HFFc6 (cell line): Measurements from ENCODE around the gene RNF213. TPM values are rescaled to one million over a fixed set of nuclear protein-coding genes. Genes with fewer than 3 reads are reported as not detected.

Experiments used
- DNase-seq: peaks from one replicate; pipeline ENCODE4 v3.0.0-alpha.2; 2018
- H3K27ac Mint-ChIP-seq: 2 replicates; pipeline ENCODE4 v1.8.0; 2020; ENCODE audit warnings: mild to moderate bottlenecking, mixed read lengths
- H3K27me3 Mint-ChIP-seq: 2 replicates; pipeline ENCODE4 v1.8.0; 2021; ENCODE audit warnings: mild to moderate bottlenecking, moderate library complexity, mixed read lengths; ENCODE audit not compliant: insufficient read depth
- H3K36me3 Mint-ChIP-seq: 2 replicates; pipeline ENCODE4 v1.8.0; 2021; ENCODE audit warnings: low read depth, mixed read lengths
- H3K4me1 Mint-ChIP-seq: 2 replicates; pipeline ENCODE4 v1.8.0; 2020; ENCODE audit warnings: low read depth, mixed read lengths
- H3K4me3 Mint-ChIP-seq: 2 replicates; pipeline ENCODE4 v1.8.0; 2020; ENCODE audit warnings: mild to moderate bottlenecking, moderate library complexity, mixed read lengths
- H3K9me3 Mint-ChIP-seq: 2 replicates; pipeline ENCODE4 v1.8.0; 2020; ENCODE audit warnings: mild to moderate bottlenecking, mixed read lengths
- total RNA-seq, 6 experiments: library from RNA; stranded (reverse); fragmentation: NEBNext Ultra II Directional; extraction: Animal tissue kit (Norgen Biotek cat#: 25700); gene quantifications; 2 replicates in 1 of 6; 3 replicates in 5 of 6; pipeline ENCODE4 v1.2.3, GENCODE V29; 2021
- TF ChIP-seq, protein P1 (sequence below): fragments of 200-600 bp; sonication (generic); IDR thresholded peaks from 2 replicates; pipeline ENCODE4 v1.5.0; 2021; ENCODE audit warnings: antibody characterized with exemption, mild to moderate bottlenecking

The RNF213 gene
- total RNA-seq, 6 experiments from 2014 or later: 42.0 to 51.6 (median 48.3) TPM

DNA sequence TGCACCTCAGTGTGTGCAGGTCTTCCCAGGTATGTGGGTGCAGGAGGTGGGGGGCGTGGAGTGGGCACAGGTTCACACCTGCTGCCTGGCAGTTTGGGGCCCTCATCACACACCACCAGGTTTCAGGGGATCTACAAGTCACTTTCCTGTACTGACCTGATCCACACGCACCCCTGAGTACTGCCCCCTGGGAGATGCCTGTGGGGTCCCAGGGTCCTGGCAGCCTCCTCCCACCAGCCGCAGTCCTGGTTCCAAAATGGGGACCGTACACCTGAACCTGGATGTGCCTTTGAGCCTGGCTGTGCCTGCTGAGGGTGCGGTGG is 25.9 kb downstream of the RNF213 start:
- TF ChIP-seq, protein P1, sequence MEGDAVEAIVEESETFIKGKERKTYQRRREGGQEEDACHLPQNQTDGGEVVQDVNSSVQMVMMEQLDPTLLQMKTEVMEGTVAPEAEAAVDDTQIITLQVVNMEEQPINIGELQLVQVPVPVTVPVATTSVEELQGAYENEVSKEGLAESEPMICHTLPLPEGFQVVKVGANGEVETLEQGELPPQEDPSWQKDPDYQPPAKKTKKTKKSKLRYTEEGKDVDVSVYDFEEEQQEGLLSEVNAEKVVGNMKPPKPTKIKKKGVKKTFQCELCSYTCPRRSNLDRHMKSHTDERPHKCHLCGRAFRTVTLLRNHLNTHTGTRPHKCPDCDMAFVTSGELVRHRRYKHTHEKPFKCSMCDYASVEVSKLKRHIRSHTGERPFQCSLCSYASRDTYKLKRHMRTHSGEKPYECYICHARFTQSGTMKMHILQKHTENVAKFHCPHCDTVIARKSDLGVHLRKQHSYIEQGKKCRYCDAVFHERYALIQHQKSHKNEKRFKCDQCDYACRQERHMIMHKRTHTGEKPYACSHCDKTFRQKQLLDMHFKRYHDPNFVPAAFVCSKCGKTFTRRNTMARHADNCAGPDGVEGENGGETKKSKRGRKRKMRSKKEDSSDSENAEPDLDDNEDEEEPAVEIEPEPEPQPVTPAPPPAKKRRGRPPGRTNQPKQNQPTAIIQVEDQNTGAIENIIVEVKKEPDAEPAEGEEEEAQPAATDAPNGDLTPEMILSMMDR: no peak
- no peaks in the 10 kb centered on the region for H3K9me3 Mint-ChIP-seq
- H3K36me3 Mint-ChIP-seq: peaks cover 22% of the 10 kb centered on the region
- no peak overlapping the region for H3K27ac Mint-ChIP-seq
- H3K4me3 Mint-ChIP-seq: no peak overlapping the region
- DNase-seq: no peak
- no peaks in the 10 kb centered on the region for H3K4me1 Mint-ChIP-seq
- H3K27me3 Mint-ChIP-seq: peaks cover 2% of the 10 kb centered on the region

DNA sequence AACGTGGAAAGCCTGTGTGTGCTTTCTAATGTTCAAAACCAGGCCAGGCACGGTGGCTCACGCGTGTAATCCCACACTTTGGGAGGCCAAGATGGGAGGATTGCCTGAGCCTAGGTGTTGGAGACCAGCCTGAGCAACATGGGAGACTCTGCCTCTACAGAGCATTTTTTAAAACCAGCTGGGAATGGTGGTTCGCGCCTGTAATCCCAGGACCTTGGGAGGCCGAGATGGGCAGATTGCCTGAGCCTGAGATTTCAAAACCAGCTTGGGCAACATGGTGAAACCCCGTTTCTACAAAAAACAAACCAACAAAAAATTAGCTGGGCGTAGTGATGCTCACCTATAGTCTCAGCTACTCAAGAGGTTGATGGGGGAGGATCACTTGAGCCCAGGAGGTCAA is 26.4 kb downstream of the RNF213 start:
- Mint-ChIP-seq H3K4me3 (no peak overlapping the region), H3K27me3 (peaks cover 2% of the 10 kb centered on the region), H3K27ac (no peak overlapping the region), H3K9me3 (no peaks in the 10 kb centered on the region), H3K36me3 (peaks cover 23% of the 10 kb centered on the region), H3K4me1 (no peaks in the 10 kb centered on the region)
- TF ChIP-seq, protein P1: no peak
- no peak for DNase-seq

DNA sequence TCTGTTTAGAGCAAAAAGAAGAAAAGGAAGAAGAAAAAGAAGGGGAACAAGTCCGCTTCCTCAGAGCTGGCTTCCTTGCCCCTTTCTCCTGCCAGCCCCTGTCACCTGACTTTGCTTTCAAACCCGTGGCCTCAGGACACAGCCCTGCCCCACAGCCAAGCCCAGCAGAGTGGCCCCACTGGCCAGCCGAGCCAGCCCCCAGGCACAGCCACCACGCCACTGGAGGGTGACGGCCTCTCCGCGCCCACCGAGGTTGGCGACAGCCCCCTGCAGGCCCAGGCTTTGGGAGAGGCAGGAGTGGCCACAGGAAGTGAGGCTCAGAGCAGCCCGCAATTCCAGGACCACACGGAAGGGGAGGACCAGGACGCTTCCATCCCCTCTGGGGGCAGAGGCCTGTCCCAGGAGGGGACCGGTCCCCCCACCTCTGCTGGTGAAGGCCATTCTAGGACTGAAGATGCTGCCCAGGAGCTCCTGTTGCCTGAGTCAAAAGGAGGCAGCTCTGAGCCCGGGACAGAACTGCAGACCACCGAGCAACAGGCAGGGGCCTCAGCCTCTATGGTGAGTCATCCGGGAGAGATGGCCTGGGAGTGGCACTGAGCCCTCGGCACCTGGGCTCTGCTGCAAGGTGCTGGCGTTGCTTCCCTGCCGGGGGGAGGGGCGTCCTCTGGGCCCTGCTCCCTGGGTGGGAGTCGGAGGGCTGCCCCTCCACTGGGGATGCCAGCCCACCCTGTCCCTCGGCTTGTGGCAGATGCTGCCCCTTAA is 27.3 kb downstream of the RNF213 start:
- H3K4me3 Mint-ChIP-seq: no peak overlapping the region
- peaks cover 2% of the 10 kb centered on the region for H3K27me3 Mint-ChIP-seq
- no peak for DNase-seq
- H3K9me3 Mint-ChIP-seq: no peaks in the 10 kb centered on the region
- H3K4me1 Mint-ChIP-seq: no peaks in the 10 kb centered on the region
- TF ChIP-seq, protein P1: no peak
- H3K27ac Mint-ChIP-seq: no peak overlapping the region
- peaks cover 23% of the 10 kb centered on the region for H3K36me3 Mint-ChIP-seq

DNA sequence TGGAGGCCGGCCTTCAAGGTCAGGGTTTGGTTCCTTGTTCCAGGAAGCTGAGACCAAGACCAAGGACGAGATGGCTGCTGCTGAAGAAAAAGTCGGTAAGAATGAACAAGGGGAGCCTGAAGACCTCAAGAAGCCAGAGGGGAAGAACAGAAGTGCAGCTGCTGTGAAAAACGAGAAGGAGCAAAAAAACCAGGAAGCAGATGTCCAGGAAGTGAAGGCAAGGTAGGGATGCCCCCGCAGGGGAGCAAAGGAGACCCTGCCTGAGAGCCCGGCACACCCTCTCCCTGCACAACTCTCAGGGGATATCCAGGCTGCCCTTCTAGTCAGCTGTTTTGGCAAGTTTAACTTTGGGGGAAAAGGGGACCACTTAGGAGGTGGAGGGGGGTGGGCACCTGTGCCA is 29.0 kb downstream of the RNF213 start:
- Mint-ChIP-seq H3K4me3 (no peak overlapping the region), H3K9me3 (no peaks in the 10 kb centered on the region), H3K36me3 (peaks cover 23% of the 10 kb centered on the region), H3K27me3 (peaks cover 2% of the 10 kb centered on the region), H3K4me1 (no peaks in the 10 kb centered on the region), H3K27ac (no peak overlapping the region)
- DNase-seq: no peak
- TF ChIP-seq, protein P1: no peak

DNA sequence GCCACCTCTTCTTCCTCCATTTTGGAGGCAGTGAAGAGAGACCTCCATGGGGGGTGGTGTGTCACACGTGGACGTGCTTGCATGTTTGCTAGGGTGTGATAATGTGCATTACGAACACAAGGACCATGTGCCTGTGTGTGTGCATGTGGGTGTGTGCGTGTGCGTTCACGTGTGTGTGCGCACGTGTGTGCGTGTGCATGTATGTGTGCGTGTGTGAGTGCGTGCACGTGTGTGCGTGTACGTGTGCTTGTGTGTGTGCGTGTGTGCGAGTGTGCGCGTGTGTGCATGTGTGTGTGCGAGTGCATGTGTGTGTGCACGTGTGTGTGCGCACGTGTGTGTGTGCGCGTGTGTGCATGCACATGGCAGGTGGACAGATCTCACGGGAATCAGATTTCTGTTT is 29.5 kb downstream of the RNF213 start:
- Mint-ChIP-seq H3K27ac (no peak overlapping the region), H3K36me3 (peaks cover 23% of the 10 kb centered on the region), H3K4me1 (no peaks in the 10 kb centered on the region), H3K27me3 (peaks cover 2% of the 10 kb centered on the region; the same call in 1 of the 2 replicates), H3K4me3 (no peak overlapping the region), H3K9me3 (no peaks in the 10 kb centered on the region)
- no peak for DNase-seq
- TF ChIP-seq, protein P1: no peak
